Astrocyte (in vitro differentiated cells and primary cell): Measurements from ENCODE around the gene CMIP.

ENCODE experiments used
- EZH2 ChIP-seq: IDR thresholded peaks from 2 replicates; pipeline ENCODE4 v1.6.1; 2012; ENCODE audit warnings: mild to moderate bottlenecking, low read length, inconsistent platforms; ENCODE audit not compliant: insufficient read depth
- TF ChIP-seq, protein P1 (sequence below): IDR thresholded peaks from 2 replicates; pipeline ENCODE4 v1.5.1; 2011; ENCODE audit warnings: low read depth, mild to moderate bottlenecking, inconsistent platforms, low read length, moderate library complexity; ENCODE audit not compliant: insufficient read depth

DNA sequence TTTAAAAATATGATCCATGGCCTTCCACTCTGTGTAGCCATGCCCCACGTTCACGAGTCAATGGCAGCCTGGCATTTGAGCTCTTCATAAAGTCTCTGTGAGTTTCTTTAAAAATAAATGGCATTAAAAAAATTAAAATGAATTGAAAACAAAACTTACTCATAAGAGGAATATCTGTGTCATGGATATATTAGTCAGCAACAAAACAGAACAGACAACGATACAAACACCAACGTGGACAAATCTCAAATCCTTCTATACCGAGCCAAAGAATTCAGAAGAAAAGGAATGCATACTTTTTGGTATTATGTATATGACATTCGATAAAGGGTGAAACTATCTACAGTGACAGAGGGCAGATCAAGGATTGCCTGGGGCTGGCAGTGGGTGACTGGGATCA, 8.2 kb upstream of the CMIP start:
- TF ChIP-seq, protein P1, sequence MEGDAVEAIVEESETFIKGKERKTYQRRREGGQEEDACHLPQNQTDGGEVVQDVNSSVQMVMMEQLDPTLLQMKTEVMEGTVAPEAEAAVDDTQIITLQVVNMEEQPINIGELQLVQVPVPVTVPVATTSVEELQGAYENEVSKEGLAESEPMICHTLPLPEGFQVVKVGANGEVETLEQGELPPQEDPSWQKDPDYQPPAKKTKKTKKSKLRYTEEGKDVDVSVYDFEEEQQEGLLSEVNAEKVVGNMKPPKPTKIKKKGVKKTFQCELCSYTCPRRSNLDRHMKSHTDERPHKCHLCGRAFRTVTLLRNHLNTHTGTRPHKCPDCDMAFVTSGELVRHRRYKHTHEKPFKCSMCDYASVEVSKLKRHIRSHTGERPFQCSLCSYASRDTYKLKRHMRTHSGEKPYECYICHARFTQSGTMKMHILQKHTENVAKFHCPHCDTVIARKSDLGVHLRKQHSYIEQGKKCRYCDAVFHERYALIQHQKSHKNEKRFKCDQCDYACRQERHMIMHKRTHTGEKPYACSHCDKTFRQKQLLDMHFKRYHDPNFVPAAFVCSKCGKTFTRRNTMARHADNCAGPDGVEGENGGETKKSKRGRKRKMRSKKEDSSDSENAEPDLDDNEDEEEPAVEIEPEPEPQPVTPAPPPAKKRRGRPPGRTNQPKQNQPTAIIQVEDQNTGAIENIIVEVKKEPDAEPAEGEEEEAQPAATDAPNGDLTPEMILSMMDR: no peak
- no peak for TF ChIP-seq EZH2
